SK-N-SH treated with all-trans-retinoic acid at 6 μM for 48 hours (cell line): ENCODE results near the gene MAP3K10.

Source experiments
- ATAC-seq: fragments of 200-7000 bp; cut with Tn5 transposase; 3 replicates; pipeline ENCODE4 v1.9.1; 2020; ENCODE audit warnings: mild to moderate bottlenecking, moderate library complexity
- ARNTL ChIP-seq: fragments of 450-650 bp; formaldehyde crosslinking; IDR thresholded peaks from 2 replicates; pipeline ENCODE4 v1.5.0; 2020; ENCODE audit warnings: low read depth, mild to moderate bottlenecking, moderate library complexity, borderline replicate concordance
- BACH2 ChIP-seq: fragments of 250-450 bp; sonication (Bioruptor Pico); IDR thresholded peaks from 2 replicates; pipeline ENCODE4 v1.9.0; 2021; ENCODE audit warnings: mild to moderate bottlenecking, borderline replicate concordance
- CSDC2 ChIP-seq: fragments of 250-450 bp; sonication (Bioruptor Pico); IDR thresholded peaks from 2 replicates; pipeline ENCODE4 v1.5.0; 2020; ENCODE audit warnings: mild to moderate bottlenecking, moderate library complexity
- CSRNP3 ChIP-seq: fragments of 250-450 bp; sonication (Bioruptor Pico); IDR thresholded peaks from 2 replicates; pipeline ENCODE4 v1.5.1; 2021; ENCODE audit warnings: mild to moderate bottlenecking, moderate library complexity
- ESRRG ChIP-seq: fragments of 250-450 bp; sonication (Bioruptor Pico); IDR thresholded peaks from 2 replicates; pipeline ENCODE4 v1.6.1; 2021; ENCODE audit warnings: mild to moderate bottlenecking
- GLIS3 ChIP-seq: fragments of 250-450 bp; sonication (Bioruptor Pico); IDR thresholded peaks from 2 replicates; pipeline ENCODE4 v1.5.0; 2020; ENCODE audit warnings: mild to moderate bottlenecking, moderate library complexity
- OSR1 ChIP-seq: fragments of 250-450 bp; sonication (Bioruptor Pico); IDR thresholded peaks from 2 replicates; pipeline ENCODE4 v1.8.0; 2022; ENCODE audit warnings: moderate library complexity, mild to moderate bottlenecking, inconsistent platforms
- PATZ1 ChIP-seq: fragments of 250-450 bp; sonication (Bioruptor Pico); IDR thresholded peaks from 2 replicates; pipeline ENCODE4 v1.8.0; 2020; ENCODE audit warnings: mild to moderate bottlenecking, moderate library complexity, borderline replicate concordance
- POU6F1 ChIP-seq: fragments of 250-450 bp; sonication (Bioruptor Pico); IDR thresholded peaks from 2 replicates; pipeline ENCODE4 v1.8.0; 2021; ENCODE audit warnings: low read depth, mild to moderate bottlenecking, moderate library complexity, borderline replicate concordance
- PPARA ChIP-seq: fragments of 250-450 bp; sonication (Bioruptor Pico); IDR thresholded peaks from 2 replicates; pipeline ENCODE4 v1.5.0; 2020; ENCODE audit warnings: mild to moderate bottlenecking, borderline replicate concordance
- RARB ChIP-seq: fragments of 250-450 bp; sonication (Bioruptor Pico); IDR thresholded peaks from 2 replicates; pipeline ENCODE4 v1.8.0; 2021; ENCODE audit warnings: mild to moderate bottlenecking, moderate library complexity
- SNAI2 ChIP-seq: fragments of 250-450 bp; sonication (Bioruptor Pico); IDR thresholded peaks from 2 replicates; pipeline ENCODE4 v1.5.0; 2020; ENCODE audit warnings: mild to moderate bottlenecking, moderate library complexity
- TCF4 ChIP-seq: fragments of 250-450 bp; sonication (Bioruptor Pico); IDR thresholded peaks from 2 replicates; pipeline ENCODE4 v1.8.0; 2021; ENCODE audit warnings: mild to moderate bottlenecking, moderate library complexity, borderline replicate concordance
- TOX ChIP-seq: fragments of 250-450 bp; sonication (Bioruptor Pico); IDR thresholded peaks from 2 replicates; pipeline ENCODE4 v1.8.0; 2021; ENCODE audit warnings: mild to moderate bottlenecking, moderate library complexity, borderline replicate concordance
- TSHZ2 ChIP-seq: fragments of 250-450 bp; sonication (Bioruptor Pico); IDR thresholded peaks from 2 replicates; pipeline ENCODE4 v1.5.0; 2020; ENCODE audit warnings: mild to moderate bottlenecking, moderate library complexity
- ZC3H10 ChIP-seq: fragments of 250-450 bp; sonication (Bioruptor Pico); IDR thresholded peaks from 2 replicates; pipeline ENCODE4 v1.5.1; 2021; ENCODE audit warnings: mild to moderate bottlenecking, moderate library complexity
- ZFP3 ChIP-seq: fragments of 250-450 bp; sonication (Bioruptor Pico); IDR thresholded peaks from 2 replicates; pipeline ENCODE4 v1.5.0; 2020; ENCODE audit warnings: mild to moderate bottlenecking, moderate library complexity
- ZFP30 ChIP-seq: fragments of 450-650 bp; formaldehyde crosslinking; IDR thresholded peaks from 2 replicates; pipeline ENCODE4 v1.5.0; 2022; ENCODE audit warnings: mild to moderate bottlenecking, moderate library complexity
- ZNF70 ChIP-seq: fragments of 450-650 bp; formaldehyde crosslinking; IDR thresholded peaks from 2 replicates; pipeline ENCODE4 v1.5.0; 2020; ENCODE audit warnings: mild to moderate bottlenecking, moderate library complexity
- ZNF8 ChIP-seq: fragments of 450-650 bp; formaldehyde crosslinking; IDR thresholded peaks from 2 replicates; pipeline ENCODE4 v1.5.0; 2020; ENCODE audit warnings: mild to moderate bottlenecking, moderate library complexity

Gene MAP3K10

GRCh38 chr19:40229484-40229883 is 38.3 kb downstream of the MAP3K10 start:
- TF ChIP-seq TOX (CRISPR knock-in tag), result no peak
- TF ChIP-seq GLIS3 (CRISPR knock-in tag), result no peak
- TF ChIP-seq ZFP30 (CRISPR knock-in tag), result no peak
- no peak for TF ChIP-seq TCF4 (CRISPR knock-in tag)
- no peak for TF ChIP-seq PATZ1 (CRISPR knock-in tag)
- peak; percentile 15; the same call in 1 of the 3 replicates for ATAC-seq

GRCh38 chr19:40229926-40230417 is 38.7 kb downstream of the MAP3K10 start:
- ATAC-seq, result no peak
- no peak for TF ChIP-seq OSR1 (CRISPR knock-in tag)
- no peak for TF ChIP-seq RARB
- TF ChIP-seq SNAI2, result no peak

GRCh38 chr19:40231057-40231456 is 39.8 kb downstream of the MAP3K10 start:
- TF ChIP-seq PATZ1 (CRISPR knock-in tag) (no peak), ZC3H10 (CRISPR knock-in tag) (no peak), ZFP30 (CRISPR knock-in tag) (no peak), SNAI2 (no peak), TOX (CRISPR knock-in tag) (no peak), CSDC2 (CRISPR knock-in tag) (no peak), BACH2 (CRISPR knock-in tag) (no peak), CSRNP3 (no peak), TCF4 (CRISPR knock-in tag) (no peak), ZNF8 (CRISPR knock-in tag) (no peak), ESRRG (CRISPR knock-in tag) (no peak), OSR1 (CRISPR knock-in tag) (no peak), POU6F1 (CRISPR knock-in tag) (no peak), ARNTL (CRISPR knock-in tag) (no peak), PPARA (no peak)
- no peak for ATAC-seq

GRCh38 chr19:40231544-40232424 is 40.6 kb downstream of the MAP3K10 start:
- no peak for ATAC-seq
- TF ChIP-seq OSR1 (CRISPR knock-in tag) (no peak), ARNTL (CRISPR knock-in tag) (no peak), GLIS3 (CRISPR knock-in tag) (no peak), TSHZ2 (CRISPR knock-in tag) (no peak), ZNF8 (CRISPR knock-in tag) (no peak), CSDC2 (CRISPR knock-in tag) (no peak), PATZ1 (CRISPR knock-in tag) (no peak), POU6F1 (CRISPR knock-in tag) (no peak), ZNF70 (no peak), TOX (CRISPR knock-in tag) (no peak), ZFP3 (CRISPR knock-in tag) (no peak)
